Measurements from ENCODE around the gene TGM1. TPM values are rescaled to one million over a fixed set of nuclear protein-coding genes. Genes with fewer than 3 reads are reported as not detected.

TGM1 gene
- total and polyA plus RNA-seq, 2 experiments from 2014 or later: 0.31 to 0.63 TPM

GRCh38 chr14:24253936-24254335, 9.0 kb downstream of the TGM1 start (continued):
- TF ChIP-seq, protein P1, sequence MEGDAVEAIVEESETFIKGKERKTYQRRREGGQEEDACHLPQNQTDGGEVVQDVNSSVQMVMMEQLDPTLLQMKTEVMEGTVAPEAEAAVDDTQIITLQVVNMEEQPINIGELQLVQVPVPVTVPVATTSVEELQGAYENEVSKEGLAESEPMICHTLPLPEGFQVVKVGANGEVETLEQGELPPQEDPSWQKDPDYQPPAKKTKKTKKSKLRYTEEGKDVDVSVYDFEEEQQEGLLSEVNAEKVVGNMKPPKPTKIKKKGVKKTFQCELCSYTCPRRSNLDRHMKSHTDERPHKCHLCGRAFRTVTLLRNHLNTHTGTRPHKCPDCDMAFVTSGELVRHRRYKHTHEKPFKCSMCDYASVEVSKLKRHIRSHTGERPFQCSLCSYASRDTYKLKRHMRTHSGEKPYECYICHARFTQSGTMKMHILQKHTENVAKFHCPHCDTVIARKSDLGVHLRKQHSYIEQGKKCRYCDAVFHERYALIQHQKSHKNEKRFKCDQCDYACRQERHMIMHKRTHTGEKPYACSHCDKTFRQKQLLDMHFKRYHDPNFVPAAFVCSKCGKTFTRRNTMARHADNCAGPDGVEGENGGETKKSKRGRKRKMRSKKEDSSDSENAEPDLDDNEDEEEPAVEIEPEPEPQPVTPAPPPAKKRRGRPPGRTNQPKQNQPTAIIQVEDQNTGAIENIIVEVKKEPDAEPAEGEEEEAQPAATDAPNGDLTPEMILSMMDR (conservative IDR thresholded peaks at IDR 0.05; ENCODE audit: low read depth in 2 of 2): no peak
- no peak for TF ChIP-seq EZH2phosphoT487 (IDR thresholded peaks at IDR 0.05; ENCODE audit: unreplicated experiment)

- no peaks in the 10 kb centered on the region for H3K79me2 ChIP-seq (replicated peaks; ENCODE audit: insufficient read depth)
- H3K4me3 Mint-ChIP-seq: no peak overlapping the region
- ATAC-seq (no peak; the same call in 2 of the 3 replicates), DNase-seq (ENCODE audit: low spot score) (no peak)
- peaks cover 12% of the 10 kb centered on the region for H3K27me3 Mint-ChIP-seq (ENCODE audit: insufficient read depth, low read depth, poor library complexity)
- no peak overlapping the region for H2AFZ ChIP-seq
- no peak overlapping the region for H3K4me2 ChIP-seq
- H3K4me3 ChIP-seq: no peak overlapping the region
- H3K27me3 ChIP-seq (ENCODE audit: insufficient read depth): no peaks in the 10 kb centered on the region
- no peaks in the 10 kb centered on the region for H4K20me1 ChIP-seq (replicated peaks; ENCODE audit: insufficient read depth)
- no peaks in the 10 kb centered on the region for H3K4me1 ChIP-seq (ENCODE audit: insufficient read depth)
- no peaks in the 10 kb centered on the region for H3K9me3 Mint-ChIP-seq
- H3F3A ChIP-seq (replicated peaks; ENCODE audit: low read depth): no peaks in the 10 kb centered on the region
- H3K27ac Mint-ChIP-seq: no peak overlapping the region
- H3K27ac ChIP-seq (ENCODE audit: low read depth): no peak overlapping the region
- no peaks in the 10 kb centered on the region for H3K36me3 ChIP-seq (ENCODE audit: insufficient read depth)
- no peaks in the 10 kb centered on the region for H3K36me3 Mint-ChIP-seq (ENCODE audit: low read depth)
- H3K4me1 Mint-ChIP-seq: no peaks in the 10 kb centered on the region
- no peaks in the 10 kb centered on the region for H3K9me2 ChIP-seq (ENCODE audit: insufficient read depth)
- TF ChIP-seq ETS1 (IDR thresholded peaks at IDR 0.05) (no peak), STAT1 (IDR thresholded peaks at IDR 0.05; ENCODE audit: unreplicated experiment) (no peak), ZNF114 (CRISPR knock-in tag; IDR thresholded peaks at IDR 0.05) (no peak), JUNB (IDR thresholded peaks at IDR 0.05; ENCODE audit: unreplicated experiment) (no peak), NANOG (IDR thresholded peaks at IDR 0.05; ENCODE audit: borderline replicate concordance) (no peak), EZH2 (IDR thresholded peaks at IDR 0.05; ENCODE audit: low read depth, unreplicated experiment) (no peak), CREB1 (CRISPR knock-in tag; IDR thresholded peaks at IDR 0.05; ENCODE audit: low read depth) (no peak), EZH2phosphoT487 (IDR thresholded peaks at IDR 0.05; ENCODE audit: unreplicated experiment) (no peak), ZNF331 (CRISPR knock-in tag; IDR thresholded peaks at IDR 0.05; ENCODE audit: low read depth) (no peak), POLR2AphosphoS5 (IDR thresholded peaks at IDR 0.05; ENCODE audit: low read depth) (no peak)
- TF ChIP-seq, protein P2, sequence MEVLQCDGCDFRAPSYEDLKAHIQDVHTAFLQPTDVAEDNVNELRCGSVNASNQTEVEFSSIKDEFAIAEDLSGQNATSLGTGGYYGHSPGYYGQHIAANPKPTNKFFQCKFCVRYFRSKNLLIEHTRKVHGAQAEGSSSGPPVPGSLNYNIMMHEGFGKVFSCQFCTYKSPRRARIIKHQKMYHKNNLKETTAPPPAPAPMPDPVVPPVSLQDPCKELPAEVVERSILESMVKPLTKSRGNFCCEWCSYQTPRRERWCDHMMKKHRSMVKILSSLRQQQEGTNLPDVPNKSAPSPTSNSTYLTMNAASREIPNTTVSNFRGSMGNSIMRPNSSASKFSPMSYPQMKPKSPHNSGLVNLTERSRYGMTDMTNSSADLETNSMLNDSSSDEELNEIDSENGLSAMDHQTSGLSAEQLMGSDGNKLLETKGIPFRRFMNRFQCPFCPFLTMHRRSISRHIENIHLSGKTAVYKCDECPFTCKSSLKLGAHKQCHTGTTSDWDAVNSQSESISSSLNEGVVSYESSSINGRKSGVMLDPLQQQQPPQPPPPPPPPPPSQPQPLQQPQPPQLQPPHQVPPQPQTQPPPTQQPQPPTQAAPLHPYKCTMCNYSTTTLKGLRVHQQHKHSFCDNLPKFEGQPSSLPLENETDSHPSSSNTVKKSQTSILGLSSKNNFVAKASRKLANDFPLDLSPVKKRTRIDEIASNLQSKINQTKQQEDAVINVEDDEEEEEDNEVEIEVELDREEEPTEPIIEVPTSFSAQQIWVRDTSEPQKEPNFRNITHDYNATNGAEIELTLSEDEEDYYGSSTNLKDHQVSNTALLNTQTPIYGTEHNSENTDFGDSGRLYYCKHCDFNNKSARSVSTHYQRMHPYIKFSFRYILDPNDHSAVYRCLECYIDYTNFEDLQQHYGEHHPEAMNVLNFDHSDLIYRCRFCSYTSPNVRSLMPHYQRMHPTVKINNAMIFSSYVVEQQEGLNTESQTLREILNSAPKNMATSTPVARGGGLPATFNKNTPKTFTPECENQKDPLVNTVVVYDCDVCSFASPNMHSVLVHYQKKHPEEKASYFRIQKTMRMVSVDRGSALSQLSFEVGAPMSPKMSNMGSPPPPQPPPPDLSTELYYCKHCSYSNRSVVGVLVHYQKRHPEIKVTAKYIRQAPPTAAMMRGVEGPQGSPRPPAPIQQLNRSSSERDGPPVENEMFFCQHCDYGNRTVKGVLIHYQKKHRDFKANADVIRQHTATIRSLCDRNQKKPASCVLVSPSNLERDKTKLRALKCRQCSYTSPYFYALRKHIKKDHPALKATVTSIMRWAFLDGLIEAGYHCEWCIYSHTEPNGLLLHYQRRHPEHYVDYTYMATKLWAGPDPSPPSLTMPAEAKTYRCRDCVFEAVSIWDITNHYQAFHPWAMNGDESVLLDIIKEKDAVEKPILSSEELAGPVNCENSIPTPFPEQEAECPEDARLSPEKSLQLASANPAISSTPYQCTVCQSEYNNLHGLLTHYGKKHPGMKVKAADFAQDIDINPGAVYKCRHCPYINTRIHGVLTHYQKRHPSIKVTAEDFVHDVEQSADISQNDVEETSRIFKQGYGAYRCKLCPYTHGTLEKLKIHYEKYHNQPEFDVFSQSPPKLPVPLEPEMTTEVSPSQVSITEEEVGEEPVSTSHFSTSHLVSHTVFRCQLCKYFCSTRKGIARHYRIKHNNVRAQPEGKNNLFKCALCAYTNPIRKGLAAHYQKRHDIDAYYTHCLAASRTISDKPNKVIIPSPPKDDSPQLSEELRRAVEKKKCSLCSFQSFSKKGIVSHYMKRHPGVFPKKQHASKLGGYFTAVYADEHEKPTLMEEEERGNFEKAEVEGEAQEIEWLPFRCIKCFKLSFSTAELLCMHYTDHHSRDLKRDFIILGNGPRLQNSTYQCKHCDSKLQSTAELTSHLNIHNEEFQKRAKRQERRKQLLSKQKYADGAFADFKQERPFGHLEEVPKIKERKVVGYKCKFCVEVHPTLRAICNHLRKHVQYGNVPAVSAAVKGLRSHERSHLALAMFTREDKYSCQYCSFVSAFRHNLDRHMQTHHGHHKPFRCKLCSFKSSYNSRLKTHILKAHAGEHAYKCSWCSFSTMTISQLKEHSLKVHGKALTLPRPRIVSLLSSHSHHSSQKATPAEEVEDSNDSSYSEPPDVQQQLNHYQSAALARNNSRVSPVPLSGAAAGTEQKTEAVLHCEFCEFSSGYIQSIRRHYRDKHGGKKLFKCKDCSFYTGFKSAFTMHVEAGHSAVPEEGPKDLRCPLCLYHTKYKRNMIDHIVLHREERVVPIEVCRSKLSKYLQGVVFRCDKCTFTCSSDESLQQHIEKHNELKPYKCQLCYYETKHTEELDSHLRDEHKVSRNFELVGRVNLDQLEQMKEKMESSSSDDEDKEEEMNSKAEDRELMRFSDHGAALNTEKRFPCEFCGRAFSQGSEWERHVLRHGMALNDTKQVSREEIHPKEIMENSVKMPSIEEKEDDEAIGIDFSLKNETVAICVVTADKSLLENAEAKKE (CRISPR knock-in tag; IDR thresholded peaks at IDR 0.05): no peak
- TF ChIP-seq, protein P1 (conservative IDR thresholded peaks at IDR 0.05; ENCODE audit: low read depth in 2 of 2): no peak
Measured at GRCh38 chr14:24252289-24253124, 10.5 kb downstream of the TGM1 start.
